ENCODE measurements around the gene MIA2. TPM values are rescaled to one million over a fixed set of nuclear protein-coding genes. Genes with fewer than 3 reads are reported as not detected.

Gene MIA2
- total and polyA plus RNA-seq, 8 donors: 24.7 to 47.4 (median 34.4) TPM

DNA sequence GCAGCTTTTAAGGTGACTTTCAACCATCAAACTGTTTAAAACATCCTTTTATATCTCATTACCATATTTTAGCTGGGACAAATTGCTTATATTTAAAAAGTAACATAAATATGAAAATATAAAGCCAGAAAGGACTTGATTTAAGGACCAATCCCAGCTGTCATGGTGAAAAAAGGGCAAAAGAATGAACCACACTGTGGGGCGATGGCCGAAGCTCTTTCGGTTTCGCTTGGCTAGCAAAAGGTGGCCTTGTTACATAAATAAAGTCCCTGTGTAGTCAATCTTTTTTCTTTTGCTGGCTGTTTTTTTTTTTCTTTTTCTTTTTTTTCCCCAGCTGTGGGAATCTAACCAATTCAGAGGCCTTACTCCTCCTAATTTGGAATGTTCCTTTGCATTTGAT, 147.7 kb downstream of the MIA2 start:
- Histone ChIP-seq H3K4me3 (no peak overlapping the region), H3K27me3 (no peaks in the 10 kb centered on the region), H3K36me3 (no peaks in the 10 kb centered on the region), H3K9me3 (no peaks in the 10 kb centered on the region), H3K27ac (no peak overlapping the region), H3K4me1 (no peaks in the 10 kb centered on the region)
- no peak for FAIRE-seq
- TF ChIP-seq, protein P1, sequence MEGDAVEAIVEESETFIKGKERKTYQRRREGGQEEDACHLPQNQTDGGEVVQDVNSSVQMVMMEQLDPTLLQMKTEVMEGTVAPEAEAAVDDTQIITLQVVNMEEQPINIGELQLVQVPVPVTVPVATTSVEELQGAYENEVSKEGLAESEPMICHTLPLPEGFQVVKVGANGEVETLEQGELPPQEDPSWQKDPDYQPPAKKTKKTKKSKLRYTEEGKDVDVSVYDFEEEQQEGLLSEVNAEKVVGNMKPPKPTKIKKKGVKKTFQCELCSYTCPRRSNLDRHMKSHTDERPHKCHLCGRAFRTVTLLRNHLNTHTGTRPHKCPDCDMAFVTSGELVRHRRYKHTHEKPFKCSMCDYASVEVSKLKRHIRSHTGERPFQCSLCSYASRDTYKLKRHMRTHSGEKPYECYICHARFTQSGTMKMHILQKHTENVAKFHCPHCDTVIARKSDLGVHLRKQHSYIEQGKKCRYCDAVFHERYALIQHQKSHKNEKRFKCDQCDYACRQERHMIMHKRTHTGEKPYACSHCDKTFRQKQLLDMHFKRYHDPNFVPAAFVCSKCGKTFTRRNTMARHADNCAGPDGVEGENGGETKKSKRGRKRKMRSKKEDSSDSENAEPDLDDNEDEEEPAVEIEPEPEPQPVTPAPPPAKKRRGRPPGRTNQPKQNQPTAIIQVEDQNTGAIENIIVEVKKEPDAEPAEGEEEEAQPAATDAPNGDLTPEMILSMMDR (IDR thresholded peaks at IDR 0.05): no peak
- 98% methylated on average over 4 of the region's 4 CpGs for WGBS, 2 donors
- intact Hi-C loops (cut with DNase I): no loop called here
- ATAC-seq: no peak
- DNase-seq: no peak

DNA sequence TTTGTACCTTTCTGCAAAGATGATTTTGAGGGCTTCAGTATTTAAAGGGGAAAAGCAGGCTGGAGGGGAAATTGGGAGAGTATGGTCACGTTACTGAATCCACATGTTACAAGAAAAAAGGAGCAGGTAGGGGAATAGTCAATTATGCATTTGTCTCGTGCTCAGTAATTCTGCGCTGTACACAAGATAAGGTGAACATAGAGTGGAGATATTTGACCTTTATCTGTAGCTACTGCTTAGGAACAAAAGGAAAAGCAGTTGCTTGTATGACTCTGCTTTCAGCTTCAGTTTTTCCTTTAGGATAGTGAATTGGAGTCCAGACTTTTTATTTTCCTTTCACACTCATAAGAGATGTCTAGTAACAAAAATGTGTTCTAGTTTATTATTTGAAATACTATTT, 148.7 kb downstream of the MIA2 start:
- Histone ChIP-seq H3K4me1 (no peaks in the 10 kb centered on the region), H3K4me3 (no peak overlapping the region), H3K27me3 (no peaks in the 10 kb centered on the region), H3K9me3 (no peaks in the 10 kb centered on the region), H3K27ac (no peak overlapping the region), H3K36me3 (no peaks in the 10 kb centered on the region)
- intact Hi-C loops (cut with DNase I): no loop called here
- DNase-seq (no peak), FAIRE-seq (no peak), ATAC-seq (no peak)
- TF ChIP-seq, protein P1 (IDR thresholded peaks at IDR 0.05): no peak
- 46 to 58% methylated on average over 3 of the region's 3 CpGs for WGBS, 2 donors

DNA sequence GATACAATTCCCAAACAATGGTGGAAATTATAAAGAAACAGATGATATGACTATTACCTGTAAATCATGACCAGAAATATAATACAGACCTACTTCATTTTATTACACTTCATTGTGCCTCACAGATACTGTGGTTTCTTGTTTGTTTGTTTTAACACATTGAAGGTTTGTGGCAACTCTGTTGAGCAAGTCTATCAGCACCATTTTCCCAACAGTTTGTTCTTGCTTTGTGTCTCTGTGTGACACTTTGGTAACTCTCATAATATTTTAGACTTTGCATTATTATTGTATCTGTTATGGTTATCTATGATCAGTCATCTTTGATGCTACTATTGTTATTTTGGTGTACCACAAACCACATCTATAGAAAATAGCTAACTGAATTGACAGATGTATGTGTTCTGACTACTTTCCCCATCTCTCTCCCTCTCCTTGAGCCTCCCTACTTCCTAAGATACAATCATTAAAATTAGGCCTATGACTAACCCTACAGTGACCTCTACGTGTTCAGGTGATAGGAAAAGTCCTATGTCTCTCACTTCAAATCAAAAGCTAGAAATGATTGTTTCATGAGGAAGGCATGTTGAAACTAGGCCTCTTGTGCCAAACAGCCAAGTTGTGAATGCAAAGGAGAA, 149.4 kb downstream of the MIA2 start:
- FAIRE-seq (no peak), ATAC-seq (no peak), DNase-seq (no peak)
- no peak overlapping the region for H3K27ac ChIP-seq
- no peaks in the 10 kb centered on the region for H3K36me3 ChIP-seq
- H3K4me1 ChIP-seq: no peaks in the 10 kb centered on the region
- TF ChIP-seq, protein P1 (IDR thresholded peaks at IDR 0.05): no peak
- H3K27me3 ChIP-seq: no peaks in the 10 kb centered on the region
- intact Hi-C loops (cut with DNase I): no loop called here
- no peak overlapping the region for H3K4me3 ChIP-seq
- H3K9me3 ChIP-seq: no peaks in the 10 kb centered on the region
- WGBS, 2 donors: 91 to 93% methylated on average over 1 of the region's 1 CpG

DNA sequence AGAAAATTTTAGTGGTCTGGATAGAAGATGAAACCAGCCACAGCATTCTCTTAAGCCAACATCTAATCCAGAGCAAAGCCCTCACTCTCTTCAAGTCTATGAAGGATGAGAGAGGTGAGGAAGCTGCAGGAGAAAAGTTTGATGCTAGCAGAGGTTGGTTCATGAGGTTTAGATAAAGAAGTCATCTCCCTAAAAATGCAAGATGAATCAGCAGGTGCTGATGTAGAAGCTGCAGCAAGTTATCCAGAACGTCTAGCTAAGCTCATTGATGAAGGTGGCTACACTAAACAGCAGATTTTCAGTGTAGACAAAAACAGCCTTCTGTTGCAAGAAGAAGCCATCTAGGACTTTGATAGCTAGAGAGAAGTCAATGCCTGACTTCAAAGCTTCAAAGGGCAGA, 150.0 kb downstream of the MIA2 start:
- intact Hi-C loops (cut with DNase I): no loop called here
- no peak for ATAC-seq
- WGBS, 2 donors: 69 to 89% methylated on average over 1 of the region's 1 CpG

DNA sequence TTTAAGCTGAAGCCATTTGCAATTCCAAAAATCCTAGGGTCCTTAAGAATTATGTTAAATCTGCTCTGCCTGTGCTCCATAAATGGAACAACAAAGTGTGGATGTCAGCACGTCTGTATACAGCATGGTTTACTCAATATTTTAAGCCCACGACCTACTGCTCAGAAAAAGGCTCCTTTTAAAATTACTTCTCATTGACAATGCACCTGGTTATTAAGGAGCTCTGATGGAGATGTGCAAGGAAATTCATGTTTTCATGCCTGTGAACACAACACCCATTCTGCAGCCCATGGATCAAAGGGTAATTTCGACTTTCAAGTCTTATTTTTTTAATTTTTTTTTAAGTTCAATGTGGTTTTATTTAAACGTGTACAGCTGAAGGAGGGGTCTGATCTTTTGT, 150.5 kb downstream of the MIA2 start:
- H3K36me3 ChIP-seq: no peaks in the 10 kb centered on the region
- intact Hi-C loops (cut with DNase I): no loop called here
- WGBS, 2 donors: 77 to 81% methylated on average over 4 of the region's 4 CpGs
- H3K27me3 ChIP-seq: no peaks in the 10 kb centered on the region
- no peak for DNase-seq
- no peak for FAIRE-seq
- ATAC-seq: no peak
- no peak overlapping the region for H3K4me3 ChIP-seq
- no peaks in the 10 kb centered on the region for H3K9me3 ChIP-seq
- TF ChIP-seq, protein P1 (IDR thresholded peaks at IDR 0.05): no peak
- H3K27ac ChIP-seq: no peak overlapping the region
- no peaks in the 10 kb centered on the region for H3K4me1 ChIP-seq

More for the DNA sequence above, 150.0 kb downstream of the MIA2 start:
- DNase-seq (no peak), FAIRE-seq (no peak)
- Histone ChIP-seq H3K9me3 (no peaks in the 10 kb centered on the region), H3K36me3 (no peaks in the 10 kb centered on the region), H3K4me3 (no peak overlapping the region), H3K27me3 (no peaks in the 10 kb centered on the region), H3K27ac (no peak overlapping the region), H3K4me1 (no peaks in the 10 kb centered on the region)
- TF ChIP-seq, protein P1 (IDR thresholded peaks at IDR 0.05): no peak
